Lower lobe of right lung (tissue), 2 donors: ENCODE measurements around the gene PDF. TPM values are rescaled to one million over a fixed set of nuclear protein-coding genes. Genes with fewer than 3 reads are reported as not detected.

ENCODE experiments used
- ATAC-seq, 2 donors: fragments of 200-7000 bp; cut with Tn5 transposase; one replicate each; pipeline ENCODE4 v1.9.1; 2020 to 2022; ENCODE audit warnings: mild to moderate bottlenecking in 2 of 2, moderate library complexity in 2 of 2
- DNase-seq: peaks from one replicate; pipeline ENCODE4 v3.0.0-alpha.2; 2020
- H3K27ac ChIP-seq: fragments of 200-600 bp; one replicate; pipeline ENCODE4 v1.8.0; 2022
- H3K27me3 ChIP-seq: fragments of 200-600 bp; one replicate; pipeline ENCODE4 v1.8.0; 2022; ENCODE audit warnings: low read depth
- H3K36me3 ChIP-seq: fragments of 200-600 bp; one replicate; pipeline ENCODE4 v1.8.0; 2022; ENCODE audit warnings: mild to moderate bottlenecking
- H3K4me1 ChIP-seq: fragments of 200-600 bp; one replicate; pipeline ENCODE4 v1.8.0; 2022
- H3K4me3 ChIP-seq: fragments of 200-600 bp; one replicate; pipeline ENCODE4 v1.8.0; 2022; ENCODE audit warnings: mild to moderate bottlenecking
- H3K9me3 ChIP-seq: fragments of 200-600 bp; one replicate; pipeline ENCODE4 v1.8.0; 2022
- CTCF ChIP-seq: fragments of 200-600 bp; IDR thresholded peaks from one replicate; pipeline ENCODE4 v1.8.0; 2022; ENCODE audit warnings: antibody characterized with exemption, mild to moderate bottlenecking
- intact Hi-C: fragments of 100-400 bp; cut with DNase I; formaldehyde crosslinking; loops from one replicate; pipeline ENCODE4 v1.11.0; 2022
- total RNA-seq: library from RNA; stranded (reverse); fragmentation: NEBNext Ultra II Directional; extraction: Animal tissue kit (Norgen Biotek cat#: 25700); gene quantifications from one replicate; pipeline ENCODE4 v1.2.1, GENCODE V29; 2021
- donor health status: DM: no; HTN: yes; CAD: no; lungs with severe emphysema.

The PDF gene
- total RNA-seq, 1 donor from 2014 or later: 6.3 TPM

GRCh38 chr16:69313469-69313868 lies 16.9 kb downstream of the PDF start:
- intact Hi-C loops: no loop called here
- no peak for TF ChIP-seq CTCF
- Histone ChIP-seq H3K4me3 (no peak overlapping the region), H3K4me1 (peaks cover 23% of the 10 kb centered on the region), H3K27me3 (no peaks in the 10 kb centered on the region), H3K9me3 (no peaks in the 10 kb centered on the region), H3K36me3 (peaks cover 46% of the 10 kb centered on the region), H3K27ac (no peak overlapping the region)
- ATAC-seq: no peak
- no peak for DNase-seq

- intact Hi-C loops: no loop called here
- ATAC-seq: peak; percentile 68 to 77
- Histone ChIP-seq H3K4me1 (peaks cover 23% of the 10 kb centered on the region), H3K27me3 (no peaks in the 10 kb centered on the region), H3K4me3 (peak overlapping the region; percentile 87), H3K36me3 (peaks cover 29% of the 10 kb centered on the region), H3K9me3 (no peaks in the 10 kb centered on the region), H3K27ac (peak overlapping the region; percentile 93)
- TF ChIP-seq CTCF: no peak
- peak; percentile 69 for DNase-seq
Observed at GRCh38 chr16:69311533-69312387, 18.6 kb downstream of the PDF start.

GRCh38 chr16:69310653-69311532 lies 19.5 kb downstream of the PDF start, which contains the start of gene VPS4A:
TSS of gene VPS4A (plus strand) at chr16:69311350. CDS start at chr16:69311512, 162 bp downstream.
- ATAC-seq: peak; percentile 98 to 100
- peak; percentile 97 for DNase-seq
- peak within 1 kb of the TSS; percentile 93 for H3K27ac ChIP-seq

GRCh38 chr16:69309316-69309715 lies 21.1 kb downstream of the PDF start:
- peaks cover 15% of the 10 kb centered on the region for H3K36me3 ChIP-seq
- H3K4me1 ChIP-seq: peaks cover 23% of the 10 kb centered on the region
- no peaks in the 10 kb centered on the region for H3K9me3 ChIP-seq
- ATAC-seq (no peak), DNase-seq (no peak)
- no peak for TF ChIP-seq CTCF
- no peak overlapping the region for H3K4me3 ChIP-seq
- no peaks in the 10 kb centered on the region for H3K27me3 ChIP-seq
- intact Hi-C loops: no loop called here
- H3K27ac ChIP-seq: no peak overlapping the region

More at GRCh38 chr16:69310653-69311532, 19.5 kb downstream of the PDF start, which contains the start of gene VPS4A:
- Histone ChIP-seq H3K4me3 (peak within 1 kb of the TSS; percentile 87), H3K4me1 (peaks cover 23% of the 10 kb centered on the region), H3K36me3 (peaks cover 20% of the 10 kb centered on the region), H3K9me3 (no peaks in the 10 kb centered on the region), H3K27me3 (no peaks in the 10 kb centered on the region)
- intact Hi-C loops: no loop called here
- TF ChIP-seq CTCF: peak; percentile 89

GRCh38 chr16:69307856-69308255 lies 22.5 kb downstream of the PDF start:
- DNase-seq (no peak), ATAC-seq (no peak)
- peaks cover 16% of the 10 kb centered on the region for H3K4me1 ChIP-seq
- H3K27ac ChIP-seq: no peak overlapping the region
- peaks cover 16% of the 10 kb centered on the region for H3K36me3 ChIP-seq
- H3K4me3 ChIP-seq: no peak overlapping the region
- no peaks in the 10 kb centered on the region for H3K27me3 ChIP-seq
- no peak for TF ChIP-seq CTCF
- intact Hi-C loops: no loop called here
- no peaks in the 10 kb centered on the region for H3K9me3 ChIP-seq
